ENCODE data around the gene ARNT2.

Gene ARNT2

GRCh38 chr15:80514071-80514780, 110.0 kb downstream of the ARNT2 start:
- peak; percentile 58 for DNase-seq (ENCODE audit: low read depth)

- no peak for DNase-seq (ENCODE audit: low read depth)
Observed at GRCh38 chr15:80517290-80517689, 113.1 kb downstream of the ARNT2 start.

- DNase-seq (ENCODE audit: low read depth): no peak
Observed at GRCh38 chr15:80518522-80518921, 114.3 kb downstream of the ARNT2 start.

GRCh38 chr15:80523746-80524145, 119.6 kb downstream of the ARNT2 start:
- DNase-seq (ENCODE audit: low read depth): no peak

- DNase-seq (ENCODE audit: low read depth): no peak
Observed at GRCh38 chr15:80525853-80526252, 121.7 kb downstream of the ARNT2 start.

- DNase-seq (ENCODE audit: low read depth): no peak
Observed at GRCh38 chr15:80526556-80527340, 122.6 kb downstream of the ARNT2 start.

- no peak for DNase-seq (ENCODE audit: low read depth)
Observed at GRCh38 chr15:80527406-80527805, 123.2 kb downstream of the ARNT2 start.

GRCh38 chr15:80527961-80528360, 123.8 kb downstream of the ARNT2 start:
- DNase-seq (ENCODE audit: low read depth): no peak

GRCh38 chr15:80530737-80531365, 126.7 kb downstream of the ARNT2 start:
- no peak for DNase-seq (ENCODE audit: low read depth)

GRCh38 chr15:80531388-80531787, 127.2 kb downstream of the ARNT2 start:
- DNase-seq (ENCODE audit: low read depth): no peak

GRCh38 chr15:80531796-80532195, 127.6 kb downstream of the ARNT2 start:
- DNase-seq (ENCODE audit: low read depth): no peak

- DNase-seq (ENCODE audit: low read depth): no peak
Observed at GRCh38 chr15:80533790-80534333, 129.7 kb downstream of the ARNT2 start.

GRCh38 chr15:80536231-80536630, 132.0 kb downstream of the ARNT2 start:
- DNase-seq (ENCODE audit: low read depth): no peak

GRCh38 chr15:80536716-80537115, 132.5 kb downstream of the ARNT2 start:
- DNase-seq (ENCODE audit: low read depth): no peak

- DNase-seq (ENCODE audit: low read depth): no peak
Observed at GRCh38 chr15:80545078-80545477, 140.9 kb downstream of the ARNT2 start.

GRCh38 chr15:80547264-80547663, 143.1 kb downstream of the ARNT2 start:
- no peak for DNase-seq (ENCODE audit: low read depth)

- peak; percentile 73 for DNase-seq (ENCODE audit: low read depth)
Observed at GRCh38 chr15:80549191-80549590, 145.0 kb downstream of the ARNT2 start.

- DNase-seq (ENCODE audit: low read depth): no peak
Observed at GRCh38 chr15:80549654-80550053, 145.5 kb downstream of the ARNT2 start.

GRCh38 chr15:80550219-80550907, 146.2 kb downstream of the ARNT2 start:
- peak; percentile 98 for DNase-seq (ENCODE audit: low read depth)

GRCh38 chr15:80550908-80551260, 146.7 kb downstream of the ARNT2 start:
- peak; percentile 48 for DNase-seq (ENCODE audit: low read depth)

GRCh38 chr15:80551348-80551747, 147.2 kb downstream of the ARNT2 start:
- DNase-seq (ENCODE audit: low read depth): no peak

GRCh38 chr15:80554560-80554959, 150.4 kb downstream of the ARNT2 start:
- no peak for DNase-seq (ENCODE audit: low read depth)
